HL-60 (cell line): ENCODE measurements around the gene TMCC3.

ENCODE experiments used
- DNase-seq, 2 experiments: peaks; one replicate each; pipeline ENCODE4 v3.0.0-alpha.2; 2010 to 2020; ENCODE audit warnings: low read depth in 1 of 2, low spot score in 1 of 2
- H3K27ac ChIP-seq: fragments of 250-450 bp; sonication (Bioruptor Pico); replicated peaks from 2 replicates; pipeline ENCODE4 v1.5.1; 2020; ENCODE audit warnings: mild to moderate bottlenecking, moderate library complexity
- H3K27me3 ChIP-seq: fragments of 250-450 bp; sonication (Bioruptor Pico); 2 replicates; pipeline ENCODE4 v1.5.1; 2021; ENCODE audit warnings: mild to moderate bottlenecking, moderate library complexity; ENCODE audit not compliant: insufficient read depth, poor library complexity, severe bottlenecking
- H3K4me3 ChIP-seq: replicated peaks from 2 replicates; pipeline ENCODE4 v1.5.1; 2011; ENCODE audit warnings: mild to moderate bottlenecking, control low read depth, low read length; ENCODE audit not compliant: insufficient read depth
- GABPA ChIP-seq: IDR thresholded peaks from 2 replicates; pipeline ENCODE4 v1.6.1; 2012; ENCODE audit warnings: low read depth
- POLR2AphosphoS5 ChIP-seq: IDR thresholded peaks from 2 replicates; pipeline ENCODE4 v1.6.1; 2012; ENCODE audit warnings: low read depth
- SPI1 ChIP-seq: IDR thresholded peaks from 2 replicates; pipeline ENCODE4 v1.6.1; 2012; ENCODE audit warnings: low read depth, mild to moderate bottlenecking, borderline replicate concordance
- TF ChIP-seq, protein P1 (sequence below): IDR thresholded peaks from 2 replicates; pipeline ENCODE4 v1.6.1; 2012; ENCODE audit warnings: low read depth; ENCODE audit not compliant: insufficient replicate concordance
- TF ChIP-seq, protein P2 (sequence below): IDR thresholded peaks from one replicate; pipeline ENCODE4 v1.5.1; 2011; ENCODE audit warnings: low read length, control low read depth, inconsistent platforms; ENCODE audit not compliant: insufficient read depth

TMCC3 gene

DNA sequence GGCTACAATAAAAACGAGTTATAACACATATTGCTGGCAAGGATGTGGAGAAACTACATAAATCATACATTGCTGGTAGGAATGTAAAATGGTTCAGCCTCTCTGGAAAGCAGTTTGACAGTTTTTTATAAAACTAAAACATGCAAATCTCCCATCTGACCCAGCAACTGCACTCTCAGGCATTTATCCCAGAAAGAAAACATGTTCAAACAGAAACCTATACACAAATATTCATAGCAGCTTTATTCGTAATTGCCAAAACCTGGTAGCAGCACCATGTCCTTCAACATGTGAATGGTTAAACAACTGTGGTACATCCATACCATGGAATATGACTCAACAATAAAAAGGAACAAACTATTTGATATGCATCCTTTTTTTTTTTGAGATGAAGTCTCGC is 10.1 kb upstream of the TMCC3 start:
- no peak overlapping the region for H3K27ac ChIP-seq
- no peak for DNase-seq
- no peak for TF ChIP-seq SPI1
- no peak for TF ChIP-seq POLR2AphosphoS5
- TF ChIP-seq, protein P1, sequence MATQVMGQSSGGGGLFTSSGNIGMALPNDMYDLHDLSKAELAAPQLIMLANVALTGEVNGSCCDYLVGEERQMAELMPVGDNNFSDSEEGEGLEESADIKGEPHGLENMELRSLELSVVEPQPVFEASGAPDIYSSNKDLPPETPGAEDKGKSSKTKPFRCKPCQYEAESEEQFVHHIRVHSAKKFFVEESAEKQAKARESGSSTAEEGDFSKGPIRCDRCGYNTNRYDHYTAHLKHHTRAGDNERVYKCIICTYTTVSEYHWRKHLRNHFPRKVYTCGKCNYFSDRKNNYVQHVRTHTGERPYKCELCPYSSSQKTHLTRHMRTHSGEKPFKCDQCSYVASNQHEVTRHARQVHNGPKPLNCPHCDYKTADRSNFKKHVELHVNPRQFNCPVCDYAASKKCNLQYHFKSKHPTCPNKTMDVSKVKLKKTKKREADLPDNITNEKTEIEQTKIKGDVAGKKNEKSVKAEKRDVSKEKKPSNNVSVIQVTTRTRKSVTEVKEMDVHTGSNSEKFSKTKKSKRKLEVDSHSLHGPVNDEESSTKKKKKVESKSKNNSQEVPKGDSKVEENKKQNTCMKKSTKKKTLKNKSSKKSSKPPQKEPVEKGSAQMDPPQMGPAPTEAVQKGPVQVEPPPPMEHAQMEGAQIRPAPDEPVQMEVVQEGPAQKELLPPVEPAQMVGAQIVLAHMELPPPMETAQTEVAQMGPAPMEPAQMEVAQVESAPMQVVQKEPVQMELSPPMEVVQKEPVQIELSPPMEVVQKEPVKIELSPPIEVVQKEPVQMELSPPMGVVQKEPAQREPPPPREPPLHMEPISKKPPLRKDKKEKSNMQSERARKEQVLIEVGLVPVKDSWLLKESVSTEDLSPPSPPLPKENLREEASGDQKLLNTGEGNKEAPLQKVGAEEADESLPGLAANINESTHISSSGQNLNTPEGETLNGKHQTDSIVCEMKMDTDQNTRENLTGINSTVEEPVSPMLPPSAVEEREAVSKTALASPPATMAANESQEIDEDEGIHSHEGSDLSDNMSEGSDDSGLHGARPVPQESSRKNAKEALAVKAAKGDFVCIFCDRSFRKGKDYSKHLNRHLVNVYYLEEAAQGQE = no peak
- TF ChIP-seq, protein P2, sequence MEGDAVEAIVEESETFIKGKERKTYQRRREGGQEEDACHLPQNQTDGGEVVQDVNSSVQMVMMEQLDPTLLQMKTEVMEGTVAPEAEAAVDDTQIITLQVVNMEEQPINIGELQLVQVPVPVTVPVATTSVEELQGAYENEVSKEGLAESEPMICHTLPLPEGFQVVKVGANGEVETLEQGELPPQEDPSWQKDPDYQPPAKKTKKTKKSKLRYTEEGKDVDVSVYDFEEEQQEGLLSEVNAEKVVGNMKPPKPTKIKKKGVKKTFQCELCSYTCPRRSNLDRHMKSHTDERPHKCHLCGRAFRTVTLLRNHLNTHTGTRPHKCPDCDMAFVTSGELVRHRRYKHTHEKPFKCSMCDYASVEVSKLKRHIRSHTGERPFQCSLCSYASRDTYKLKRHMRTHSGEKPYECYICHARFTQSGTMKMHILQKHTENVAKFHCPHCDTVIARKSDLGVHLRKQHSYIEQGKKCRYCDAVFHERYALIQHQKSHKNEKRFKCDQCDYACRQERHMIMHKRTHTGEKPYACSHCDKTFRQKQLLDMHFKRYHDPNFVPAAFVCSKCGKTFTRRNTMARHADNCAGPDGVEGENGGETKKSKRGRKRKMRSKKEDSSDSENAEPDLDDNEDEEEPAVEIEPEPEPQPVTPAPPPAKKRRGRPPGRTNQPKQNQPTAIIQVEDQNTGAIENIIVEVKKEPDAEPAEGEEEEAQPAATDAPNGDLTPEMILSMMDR = no peak
- no peak for TF ChIP-seq GABPA
- H3K4me3 ChIP-seq = no peak overlapping the region
- H3K27me3 ChIP-seq = peaks cover 3% of the 10 kb centered on the region

DNA sequence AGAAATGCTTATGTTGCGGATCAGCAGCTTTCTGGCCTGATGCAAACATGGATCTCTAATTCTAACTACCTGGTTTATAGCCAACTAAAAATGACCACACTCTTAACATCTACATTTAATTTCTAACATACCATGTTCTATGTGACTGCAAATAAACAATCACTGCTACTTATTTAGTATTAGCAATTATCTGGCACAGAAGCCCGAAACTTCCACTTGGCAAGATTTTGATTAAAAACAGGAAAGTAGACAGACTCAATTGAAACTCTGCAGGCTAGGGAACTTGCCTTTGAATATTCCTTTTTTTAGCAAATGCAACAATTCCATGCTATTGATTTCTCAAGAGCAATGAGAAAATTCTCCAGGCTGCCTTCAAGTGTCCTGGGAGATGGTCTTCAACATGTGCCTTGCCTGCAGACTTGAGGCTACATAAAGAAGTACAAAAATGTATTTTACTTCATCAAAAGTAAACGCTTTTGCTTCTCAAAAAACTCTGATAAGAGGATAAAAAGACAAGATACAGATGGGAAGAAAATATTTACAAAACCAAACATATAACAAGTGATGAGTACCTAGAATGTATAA is 9.1 kb upstream of the TMCC3 start:
- Histone ChIP-seq H3K4me3 (no peak overlapping the region), H3K27me3 (peaks cover 6% of the 10 kb centered on the region), H3K27ac (no peak overlapping the region)
- TF ChIP-seq SPI1 = no peak
- TF ChIP-seq, protein P2 = no peak
- TF ChIP-seq, protein P1 = no peak
- TF ChIP-seq POLR2AphosphoS5 = no peak
- no peak for TF ChIP-seq GABPA
- no peak for DNase-seq

DNA sequence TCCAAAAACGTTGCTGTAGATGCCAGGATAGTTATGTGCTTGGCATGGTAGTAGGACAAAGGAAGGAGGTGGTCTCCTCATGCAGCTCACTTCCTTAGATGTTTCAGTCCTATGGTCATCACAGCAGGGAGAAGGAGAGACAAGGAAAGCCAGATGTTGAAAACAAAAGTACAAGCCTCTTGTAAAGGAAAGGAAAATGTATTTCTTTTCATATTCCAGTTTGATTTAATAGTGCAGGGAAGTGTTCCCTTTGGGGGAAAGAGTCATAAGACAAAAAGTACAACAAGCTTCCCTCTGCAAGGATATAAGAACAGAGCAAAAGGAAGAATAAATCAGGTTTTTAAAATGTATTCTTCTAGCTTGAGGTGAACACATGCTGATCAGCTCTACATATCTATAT is 8.6 kb upstream of the TMCC3 start:
- no peak overlapping the region for H3K27ac ChIP-seq
- peaks cover 7% of the 10 kb centered on the region for H3K27me3 ChIP-seq
- DNase-seq = no peak
- no peak overlapping the region for H3K4me3 ChIP-seq
- TF ChIP-seq POLR2AphosphoS5 = no peak

DNA sequence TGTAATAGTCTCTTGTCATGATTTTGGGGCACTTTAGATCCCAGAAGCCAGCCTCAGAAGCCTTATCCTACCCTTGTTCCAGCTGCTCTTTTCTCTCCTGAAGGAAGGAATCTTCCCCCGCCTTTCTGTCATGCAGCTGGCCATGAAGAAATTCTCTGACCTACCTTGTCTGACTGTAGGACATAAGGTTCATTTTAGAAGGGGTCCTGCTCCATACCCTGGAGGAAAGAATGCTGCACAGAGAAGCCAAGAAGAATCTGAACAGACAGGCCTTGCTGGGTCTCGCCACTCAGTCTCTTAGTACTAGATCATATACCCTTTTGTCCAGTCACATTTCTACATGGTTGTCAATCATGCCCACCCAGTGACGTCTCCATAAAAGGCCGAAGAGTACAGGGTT is 6.2 kb upstream of the TMCC3 start:
- H3K4me3 ChIP-seq = no peak overlapping the region
- TF ChIP-seq, protein P1 = no peak
- TF ChIP-seq, protein P2 = no peak
- TF ChIP-seq SPI1 = no peak
- TF ChIP-seq GABPA = no peak
- no peak overlapping the region for H3K27ac ChIP-seq

More for the DNA sequence above, 6.2 kb upstream of the TMCC3 start:
- DNase-seq = no peak
- H3K27me3 ChIP-seq = peaks cover 16% of the 10 kb centered on the region
